Upper lobe of right lung (tissue), 1 donor: ENCODE measurements around the gene PSD4. TPM values are rescaled to one million over a fixed set of nuclear protein-coding genes. Genes with fewer than 3 reads are reported as not detected.

Source experiments
- ATAC-seq: fragments of 200-7000 bp; cut with Tn5 transposase; one replicate; pipeline ENCODE4 v1.9.1; 2020; ENCODE audit warnings: mild to moderate bottlenecking, moderate library complexity
- DNase-seq: peaks from one replicate; pipeline ENCODE4 v3.0.0-alpha.2; 2020
- H3K27ac ChIP-seq: fragments of 200-600 bp; one replicate; pipeline ENCODE4 v1.8.0; 2022
- H3K27me3 ChIP-seq: fragments of 200-600 bp; one replicate; pipeline ENCODE4 v1.8.0; 2022; ENCODE audit warnings: mild to moderate bottlenecking
- H3K36me3 ChIP-seq: fragments of 200-600 bp; one replicate; pipeline ENCODE4 v1.8.0; 2022
- H3K4me1 ChIP-seq: fragments of 200-600 bp; one replicate; pipeline ENCODE4 v1.8.0; 2022
- H3K4me3 ChIP-seq: fragments of 200-600 bp; one replicate; pipeline ENCODE4 v1.8.0; 2022; ENCODE audit warnings: mild to moderate bottlenecking
- H3K9me3 ChIP-seq: fragments of 200-600 bp; one replicate; pipeline ENCODE4 v1.8.0; 2022
- intact Hi-C: fragments of 100-400 bp; cut with DNase I; formaldehyde crosslinking; loops from one replicate; pipeline ENCODE4 v1.11.0; 2022
- total RNA-seq: library from RNA; stranded (reverse); fragmentation: NEBNext Ultra II Directional; extraction: Animal tissue kit (Norgen Biotek cat#: 25700); gene quantifications from one replicate; pipeline ENCODE4 v1.2.1, GENCODE V29; 2021
- TF ChIP-seq, protein P1 (sequence below): fragments of 200-600 bp; IDR thresholded peaks from one replicate; pipeline ENCODE4 v1.8.0; 2022; ENCODE audit warnings: antibody characterized with exemption
- donor health status: DM: no; HTN: yes; CAD: no; lungs with severe emphysema.

The PSD4 gene
- total RNA-seq, 1 donor from 2014 or later, result 37.8 TPM

GRCh38 chr2:113178891-113179290 lies 5.1 kb downstream of the PSD4 start:
- TF ChIP-seq, protein P1, sequence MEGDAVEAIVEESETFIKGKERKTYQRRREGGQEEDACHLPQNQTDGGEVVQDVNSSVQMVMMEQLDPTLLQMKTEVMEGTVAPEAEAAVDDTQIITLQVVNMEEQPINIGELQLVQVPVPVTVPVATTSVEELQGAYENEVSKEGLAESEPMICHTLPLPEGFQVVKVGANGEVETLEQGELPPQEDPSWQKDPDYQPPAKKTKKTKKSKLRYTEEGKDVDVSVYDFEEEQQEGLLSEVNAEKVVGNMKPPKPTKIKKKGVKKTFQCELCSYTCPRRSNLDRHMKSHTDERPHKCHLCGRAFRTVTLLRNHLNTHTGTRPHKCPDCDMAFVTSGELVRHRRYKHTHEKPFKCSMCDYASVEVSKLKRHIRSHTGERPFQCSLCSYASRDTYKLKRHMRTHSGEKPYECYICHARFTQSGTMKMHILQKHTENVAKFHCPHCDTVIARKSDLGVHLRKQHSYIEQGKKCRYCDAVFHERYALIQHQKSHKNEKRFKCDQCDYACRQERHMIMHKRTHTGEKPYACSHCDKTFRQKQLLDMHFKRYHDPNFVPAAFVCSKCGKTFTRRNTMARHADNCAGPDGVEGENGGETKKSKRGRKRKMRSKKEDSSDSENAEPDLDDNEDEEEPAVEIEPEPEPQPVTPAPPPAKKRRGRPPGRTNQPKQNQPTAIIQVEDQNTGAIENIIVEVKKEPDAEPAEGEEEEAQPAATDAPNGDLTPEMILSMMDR, result no peak
- intact Hi-C loops, result no loop called here
- ATAC-seq, result no peak

GRCh38 chr2:113179446-113180045 lies 5.8 kb downstream of the PSD4 start:
- Histone ChIP-seq H3K27ac (no peak overlapping the region), H3K9me3 (no peaks in the 10 kb centered on the region), H3K4me1 (peaks cover 38% of the 10 kb centered on the region), H3K4me3 (no peak overlapping the region), H3K36me3 (no peaks in the 10 kb centered on the region), H3K27me3 (no peaks in the 10 kb centered on the region)
- intact Hi-C loops, result no loop called here
- ATAC-seq (no peak), DNase-seq (no peak)
- TF ChIP-seq, protein P1, result no peak

More at GRCh38 chr2:113178891-113179290, 5.1 kb downstream of the PSD4 start:
- Histone ChIP-seq H3K9me3 (no peaks in the 10 kb centered on the region), H3K4me3 (no peak overlapping the region), H3K27ac (no peak overlapping the region), H3K4me1 (peaks cover 38% of the 10 kb centered on the region), H3K27me3 (no peaks in the 10 kb centered on the region), H3K36me3 (no peaks in the 10 kb centered on the region)
- DNase-seq, result no peak

DNA sequence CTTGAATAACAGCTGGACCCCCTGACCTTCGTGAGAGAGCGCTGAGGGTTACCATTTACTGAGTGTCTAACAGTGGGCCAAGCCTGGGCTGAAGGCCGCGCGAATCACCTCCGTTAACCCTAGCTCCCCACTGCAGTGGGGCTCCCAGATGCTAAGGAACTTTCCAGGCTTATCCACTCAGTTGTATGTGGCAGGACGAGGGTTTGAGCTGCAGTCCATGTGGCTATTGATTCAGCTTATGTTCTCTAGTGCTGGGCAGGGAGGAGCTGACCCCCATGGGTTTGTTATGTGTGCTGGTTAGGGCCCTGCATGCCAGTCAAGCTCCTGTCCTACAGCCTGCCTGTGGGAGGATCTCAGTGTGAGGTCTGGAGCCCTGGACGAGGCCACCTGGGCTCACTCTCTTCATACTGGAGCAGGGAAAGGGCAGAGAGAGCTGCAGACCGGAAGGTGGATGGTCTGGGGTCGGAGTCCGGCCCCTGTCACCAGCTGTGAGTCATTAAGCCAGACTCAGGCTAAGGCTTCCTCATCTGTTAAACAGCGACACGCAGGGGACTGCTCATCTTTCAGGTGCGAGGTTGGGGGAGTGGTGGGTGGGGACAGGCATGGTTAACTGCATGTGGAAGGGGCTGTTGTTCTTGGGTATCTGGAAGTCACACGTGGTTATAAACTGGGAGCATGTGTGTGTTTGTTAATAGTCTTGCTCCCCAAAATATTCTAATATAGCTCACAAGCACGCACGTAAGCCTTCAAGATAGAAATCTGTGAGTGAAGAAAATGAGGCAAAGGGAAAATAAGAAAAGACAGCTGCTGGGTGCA lies 6.6 kb downstream of the PSD4 start:
- Histone ChIP-seq H3K36me3 (no peaks in the 10 kb centered on the region), H3K9me3 (no peaks in the 10 kb centered on the region), H3K27ac (no peak overlapping the region), H3K4me1 (peaks cover 38% of the 10 kb centered on the region), H3K27me3 (no peaks in the 10 kb centered on the region), H3K4me3 (no peak overlapping the region)
- TF ChIP-seq, protein P1, result no peak
- intact Hi-C loops, result no loop called here
- DNase-seq, result no peak
- ATAC-seq, result no peak

- Histone ChIP-seq H3K4me3 (no peak overlapping the region), H3K27me3 (no peaks in the 10 kb centered on the region), H3K4me1 (peaks cover 28% of the 10 kb centered on the region), H3K27ac (peak overlapping the region; percentile 55), H3K36me3 (no peaks in the 10 kb centered on the region), H3K9me3 (no peaks in the 10 kb centered on the region)
- TF ChIP-seq, protein P1, result no peak
- DNase-seq (peak; percentile 62), ATAC-seq (peak; percentile 80)
- intact Hi-C loops, result no loop called here
These were observed 7.7 kb downstream of the PSD4 start for GRCh38 chr2:113181258-113182051.

- TF ChIP-seq, protein P1, result no peak
These were observed 8.9 kb downstream of the PSD4 start for GRCh38 chr2:113182471-113183260.

More at GRCh38 chr2:113182471-113183260, 8.9 kb downstream of the PSD4 start:
- Histone ChIP-seq H3K27ac (no peak overlapping the region), H3K9me3 (no peaks in the 10 kb centered on the region), H3K4me1 (peaks cover 28% of the 10 kb centered on the region), H3K27me3 (no peaks in the 10 kb centered on the region), H3K4me3 (no peak overlapping the region), H3K36me3 (no peaks in the 10 kb centered on the region)
- DNase-seq (peak; percentile 51), ATAC-seq (no peak)
- intact Hi-C loops, result no loop called here
